Measurements from ENCODE around the gene PLEKHF1.

DNA sequence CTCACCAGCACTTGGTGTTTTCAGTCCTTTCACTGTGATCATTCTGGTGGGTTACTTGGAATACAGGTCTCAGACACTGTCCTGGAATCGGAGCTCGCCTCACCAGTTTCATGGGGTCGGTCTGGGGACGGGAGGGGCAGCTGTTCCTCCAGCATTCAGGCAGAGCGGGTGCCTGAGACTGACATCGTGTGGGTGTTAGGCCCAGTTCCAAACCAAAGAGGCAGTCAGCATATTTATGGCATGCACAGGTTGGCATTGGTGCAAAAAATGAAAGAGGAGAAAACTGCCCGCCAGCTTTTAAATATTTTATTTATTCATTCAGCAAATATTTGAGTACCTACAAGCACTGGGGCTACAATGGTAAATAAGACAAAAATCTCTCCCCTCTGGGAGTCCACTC is 20.1 kb downstream of the PLEKHF1 start:
- TF ChIP-seq, protein P1, sequence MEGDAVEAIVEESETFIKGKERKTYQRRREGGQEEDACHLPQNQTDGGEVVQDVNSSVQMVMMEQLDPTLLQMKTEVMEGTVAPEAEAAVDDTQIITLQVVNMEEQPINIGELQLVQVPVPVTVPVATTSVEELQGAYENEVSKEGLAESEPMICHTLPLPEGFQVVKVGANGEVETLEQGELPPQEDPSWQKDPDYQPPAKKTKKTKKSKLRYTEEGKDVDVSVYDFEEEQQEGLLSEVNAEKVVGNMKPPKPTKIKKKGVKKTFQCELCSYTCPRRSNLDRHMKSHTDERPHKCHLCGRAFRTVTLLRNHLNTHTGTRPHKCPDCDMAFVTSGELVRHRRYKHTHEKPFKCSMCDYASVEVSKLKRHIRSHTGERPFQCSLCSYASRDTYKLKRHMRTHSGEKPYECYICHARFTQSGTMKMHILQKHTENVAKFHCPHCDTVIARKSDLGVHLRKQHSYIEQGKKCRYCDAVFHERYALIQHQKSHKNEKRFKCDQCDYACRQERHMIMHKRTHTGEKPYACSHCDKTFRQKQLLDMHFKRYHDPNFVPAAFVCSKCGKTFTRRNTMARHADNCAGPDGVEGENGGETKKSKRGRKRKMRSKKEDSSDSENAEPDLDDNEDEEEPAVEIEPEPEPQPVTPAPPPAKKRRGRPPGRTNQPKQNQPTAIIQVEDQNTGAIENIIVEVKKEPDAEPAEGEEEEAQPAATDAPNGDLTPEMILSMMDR (IDR thresholded peaks at IDR 0.05; ENCODE audit: low read depth, low read length, poor library complexity, severe bottlenecking): no peak
- no peak for TF ChIP-seq EZH2phosphoT487 (IDR thresholded peaks at IDR 0.05; ENCODE audit: borderline replicate concordance, low read length)

Data from DOHH2 (cell line).